HepG2 (cell line): ENCODE results near the gene MAPK8.

Experiments
- CEBPB ChIP-seq: IDR thresholded peaks from 2 replicates; pipeline ENCODE4 v1.6.1; 2011; ENCODE audit warnings: low read depth, low read length, improper control_type of control experiment, borderline replicate concordance
- CTCF ChIP-seq: sonication (generic); formaldehyde crosslinking; IDR thresholded peaks from 2 replicates; pipeline ENCODE4 v1.5.0; 2020; ENCODE audit warnings: mild to moderate bottlenecking, missing genetic modification reagents, moderate library complexity
- HDAC2 ChIP-seq: sonication (generic); formaldehyde crosslinking; IDR thresholded peaks from 2 replicates; pipeline ENCODE4 v1.4.0; 2020; ENCODE audit warnings: missing genetic modification reagents
- JUND ChIP-seq: sonication (generic); formaldehyde crosslinking; IDR thresholded peaks from 2 replicates; pipeline ENCODE4 v1.8.0; 2022; ENCODE audit warnings: mild to moderate bottlenecking, missing genetic modification reagents
- MBNL3 ChIP-seq: fragments of 250-450 bp; sonication (Bioruptor Pico); conservative IDR thresholded peaks from 2 replicates; pipeline ENCODE4 v1.8.0; 2022; ENCODE audit warnings: mild to moderate bottlenecking, inconsistent platforms
- REST ChIP-seq, 2 experiments: IDR thresholded peaks; 2 replicates each; pipeline ENCODE4 v1.6.1; 2011 to 2012; ENCODE audit warnings: low read length in 2 of 2, borderline replicate concordance in 1 of 2, low read depth in 1 of 2, mild to moderate bottlenecking in 1 of 2, moderate library complexity in 1 of 2
- ZBTB37 ChIP-seq: sonication (generic); formaldehyde crosslinking; IDR thresholded peaks from 2 replicates; pipeline ENCODE4 v1.4.0; 2020; ENCODE audit warnings: mild to moderate bottlenecking, missing genetic modification reagents
- ZNF225 ChIP-seq: sonication (generic); formaldehyde crosslinking; IDR thresholded peaks from 2 replicates; pipeline ENCODE4 v1.4.0; 2020; ENCODE audit warnings: mild to moderate bottlenecking, missing genetic modification reagents
- ZNF512 ChIP-seq: sonication (generic); formaldehyde crosslinking; IDR thresholded peaks from 2 replicates; pipeline ENCODE4 v1.4.0; 2020; ENCODE audit warnings: mild to moderate bottlenecking, missing genetic modification reagents
- ZNF75D ChIP-seq: sonication (generic); formaldehyde crosslinking; IDR thresholded peaks from 2 replicates; pipeline ENCODE4 v1.8.1; 2023; ENCODE audit warnings: missing genetic modification reagents, mild to moderate bottlenecking, borderline replicate concordance
- ZSCAN31 ChIP-seq: sonication (generic); formaldehyde crosslinking; IDR thresholded peaks from 2 replicates; pipeline ENCODE4 v1.5.0; 2020; ENCODE audit warnings: low read depth, mild to moderate bottlenecking, missing genetic modification reagents

- TF ChIP-seq JUND (no peak), CEBPB (no peak), MBNL3 (CRISPR knock-in tag) (no peak), CTCF (no peak), ZNF75D (no peak), HDAC2 (CRISPR knock-in tag) (no peak), REST (IDR thresholded peaks at IDR 0.05; ENCODE audit: borderline replicate concordance in 1 of 2, low read depth in 1 of 2, low read length in 2 of 2) (no peak), ZNF225 (CRISPR knock-in tag) (no peak), ZSCAN31 (CRISPR knock-in tag) (no peak), ZBTB37 (no peak), ZNF512 (CRISPR knock-in tag) (no peak)
Observed at GRCh38 chr10:48453451-48454301, 147.2 kb downstream of the MAPK8 start.
